ENCODE measurements around the gene SPSB1. TPM values are rescaled to one million over a fixed set of nuclear protein-coding genes. Genes with fewer than 3 reads are reported as not detected.
"Not testable (repeated sequence)": the region's sequence is repeated elsewhere in the genome, so short reads cannot be mapped to it uniquely, and the experiment has no call there.

The SPSB1 gene
- total and polyA plus RNA-seq, 2 experiments from 2014 or later, result 4.6 to 5.4 TPM

GRCh38 chr1:9382643-9383491, 90.2 kb downstream of the SPSB1 start:
- no peak for TF ChIP-seq CTCF (IDR thresholded peaks at IDR 0.05; ENCODE audit: low read depth, low read length)
- H3K4me3 ChIP-seq, result no peak overlapping the region
- no peaks in the 10 kb centered on the region for H3K9me3 ChIP-seq (ENCODE audit: low read depth)
- no peak for DNase-seq (ENCODE audit: low read depth in 1 of 2, low spot score in 1 of 2)
- H3K36me3 ChIP-seq, result no peaks in the 10 kb centered on the region
- peaks cover 3% of the 10 kb centered on the region for H3K4me1 ChIP-seq (ENCODE audit: low read depth)
- H3K27me3 ChIP-seq, result no peaks in the 10 kb centered on the region
- H3K27ac ChIP-seq, result no peak overlapping the region

- Histone ChIP-seq H3K27me3 (no peaks in the 10 kb centered on the region), H3K27ac (no peak overlapping the region)
Measured at GRCh38 chr1:9384128-9384527, 91.4 kb downstream of the SPSB1 start.

GRCh38 chr1:9384751-9385245, 92.1 kb downstream of the SPSB1 start:
- DNase-seq (ENCODE audit: low read depth in 1 of 2, low spot score in 1 of 2), result no peak
- H3K27me3 ChIP-seq, result no peaks in the 10 kb centered on the region
- H3K4me3 ChIP-seq, result no peak overlapping the region
- H3K4me1 ChIP-seq (ENCODE audit: low read depth), result peaks cover 3% of the 10 kb centered on the region
- H3K9me3 ChIP-seq (ENCODE audit: low read depth), result no peaks in the 10 kb centered on the region
- TF ChIP-seq CTCF (IDR thresholded peaks at IDR 0.05; ENCODE audit: low read depth, low read length), result no peak
- no peaks in the 10 kb centered on the region for H3K36me3 ChIP-seq
- H3K27ac ChIP-seq, result no peak overlapping the region

More at GRCh38 chr1:9384128-9384527, 91.4 kb downstream of the SPSB1 start:
- Histone ChIP-seq H3K9me3 (ENCODE audit: low read depth) (no peaks in the 10 kb centered on the region), H3K4me3 (no peak overlapping the region), H3K4me1 (ENCODE audit: low read depth) (peaks cover 3% of the 10 kb centered on the region), H3K36me3 (no peaks in the 10 kb centered on the region)
- TF ChIP-seq CTCF (IDR thresholded peaks at IDR 0.05; ENCODE audit: low read depth, low read length), result no peak
- no peak for DNase-seq (ENCODE audit: low read depth in 1 of 2, low spot score in 1 of 2)

GRCh38 chr1:9385392-9385791, 92.7 kb downstream of the SPSB1 start:
- not testable (repeated sequence) for DNase-seq (ENCODE audit: low read depth in 1 of 2, low spot score in 1 of 2)

GRCh38 chr1:9385801-9386573, 93.3 kb downstream of the SPSB1 start:
- Histone ChIP-seq H3K27me3 (no peaks in the 10 kb centered on the region), H3K4me1 (ENCODE audit: low read depth) (peaks cover 3% of the 10 kb centered on the region), H3K4me3 (no peak overlapping the region), H3K27ac (no peak overlapping the region), H3K9me3 (ENCODE audit: low read depth) (no peaks in the 10 kb centered on the region), H3K36me3 (no peaks in the 10 kb centered on the region)
- TF ChIP-seq CTCF (IDR thresholded peaks at IDR 0.05; ENCODE audit: low read depth, low read length), result no peak
- DNase-seq (ENCODE audit: low read depth in 1 of 2, low spot score in 1 of 2), result no peak

More at GRCh38 chr1:9385392-9385791, 92.7 kb downstream of the SPSB1 start:
- not testable (repeated sequence) for H3K9me3 ChIP-seq (ENCODE audit: low read depth); H3K36me3 ChIP-seq; H3K27me3 ChIP-seq; H3K4me1 ChIP-seq (ENCODE audit: low read depth); H3K4me3 ChIP-seq; H3K27ac ChIP-seq

Data from cardiac muscle cell (in vitro differentiated cells and primary cell).